ENCODE data around the gene STIP1. TPM values are rescaled to one million over a fixed set of nuclear protein-coding genes. Genes with fewer than 3 reads are reported as not detected.
A peak's percentile ranks its signal among the peaks of the same experiment; 100 is the strongest.

STIP1 gene
- total and polyA plus RNA-seq, 5 experiments from 2014 or later, result 59.4 to 132 (median 110) TPM

GRCh38 chr11:64251016-64251752 lies 65.2 kb downstream of the STIP1 start, which contains the start of gene PLCB3:
TSS of gene PLCB3 (plus strand) at chr11:64251530. CDS start at chr11:64251650, 120 bp downstream.
- peak within 1 kb of the TSS; percentile 83 to 93 (median 87) for H3K4me3 Mint-ChIP-seq
- peak in 9 of 10 donors; percentile 47 to 76 (median 66) for DNase-seq
- no peaks in the 10 kb centered on the region for H3K27me3 Mint-ChIP-seq
- peaks cover 12 to 33% (median 27%) of the 10 kb centered on the region in 4 donors for H3K4me1 Mint-ChIP-seq
- H3K36me3 Mint-ChIP-seq, result no peaks in the 10 kb centered on the region
- peak; percentile 59 to 60 for ATAC-seq
- H3K9me3 Mint-ChIP-seq, result no peaks in the 10 kb centered on the region
- H3K27ac Mint-ChIP-seq, result peak within 1 kb of the TSS in 9 of 10 donors; percentile 32 to 89 (median 76)
- POLR2A ChIA-PET, result interaction anchor here (1.0 to 13.8 kb wide), 11 partner anchors 8 to 66 kb away, joined by 3 to 176 read pairs (median 5); partner anchors contain the start of genes DNAJC4, FERMT3, FKBP2 and NUDT22

- peak overlapping the region; percentile 82 to 93 (median 86) for H3K4me3 Mint-ChIP-seq
- POLR2A ChIA-PET, result interaction anchor here (0.8 to 13.8 kb wide), 8 partner anchors 9 to 66 kb away, joined by 3 to 176 read pairs (median 8); partner anchors contain the start of genes DNAJC4, FERMT3, FKBP2 and NUDT22
- H3K27me3 Mint-ChIP-seq, result no peaks in the 10 kb centered on the region
- H3K4me1 Mint-ChIP-seq, result peaks cover 12 to 33% (median 27%) of the 10 kb centered on the region in 4 donors
- DNase-seq, result no peak
- H3K9me3 Mint-ChIP-seq, result no peaks in the 10 kb centered on the region
- H3K36me3 Mint-ChIP-seq, result peaks cover 0 to 2% (median 0%) of the 10 kb centered on the region in 3 donors
- no peak for ATAC-seq
- peak overlapping the region in 7 of 10 donors; percentile 32 to 86 (median 76) for H3K27ac Mint-ChIP-seq
Measured at GRCh38 chr11:64251753-64252002, 65.7 kb downstream of the STIP1 start.

DNA sequence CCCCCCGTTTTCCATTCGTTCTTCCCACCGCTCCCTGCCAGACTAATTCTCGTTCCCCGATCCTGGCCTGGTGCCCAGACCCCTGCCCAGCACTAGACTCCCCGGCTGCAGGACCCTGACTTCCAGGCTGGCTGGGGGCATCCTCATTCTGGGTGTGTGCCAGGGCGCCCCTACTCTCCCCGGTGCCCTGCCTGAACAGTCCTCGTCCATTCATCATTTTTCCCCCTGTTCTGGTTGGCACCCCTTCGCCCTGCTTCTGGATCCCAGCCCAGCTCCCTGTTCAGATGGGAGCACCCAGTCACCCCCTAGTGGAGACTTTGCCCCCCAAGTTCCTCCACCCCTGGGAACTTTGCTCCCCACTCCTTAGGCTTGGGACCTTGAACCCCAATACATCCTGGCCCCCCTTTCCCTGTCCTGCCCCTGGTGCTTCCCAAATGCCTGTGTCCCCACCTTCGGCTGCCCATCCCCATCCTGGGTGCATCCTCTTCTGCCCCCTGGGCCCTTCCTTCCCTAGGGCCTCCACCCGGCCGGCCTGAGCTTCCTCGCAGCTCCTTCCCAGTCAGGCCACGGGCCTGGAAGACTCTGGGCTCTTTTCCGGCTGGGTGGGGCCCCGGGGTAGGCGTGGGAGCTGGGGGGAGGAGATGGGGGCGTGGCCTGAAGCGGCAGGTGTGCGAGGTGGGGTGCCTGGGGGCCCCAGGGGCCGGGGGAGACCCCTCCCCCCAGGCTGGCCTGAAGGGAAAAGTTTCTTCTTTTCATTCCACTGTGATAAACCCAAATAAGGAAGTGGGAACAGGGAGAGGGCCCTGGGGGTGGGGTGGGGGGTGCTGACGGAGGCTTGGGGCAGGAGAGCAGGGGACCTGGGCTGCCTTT lies 66.3 kb downstream of the STIP1 start:
- Mint-ChIP-seq H3K27me3 (no peaks in the 10 kb centered on the region), H3K4me1 (peaks cover 9 to 30% (median 23%) of the 10 kb centered on the region in 4 donors), H3K4me3 (peak overlapping the region; percentile 82 to 93 (median 86)), H3K36me3 (peaks cover 0 to 2% (median 0%) of the 10 kb centered on the region in 3 donors), H3K27ac (peak overlapping the region in 9 of 10 donors; percentile 32 to 86 (median 76)), H3K9me3 (no peaks in the 10 kb centered on the region)
- DNase-seq (peak in 1 of 10 donors; percentile 29), ATAC-seq (peak; percentile 7 to 9)
- POLR2A ChIA-PET, result interaction anchor here (0.8 to 13.8 kb wide), 9 partner anchors 9 to 65 kb away, joined by 3 to 176 read pairs (median 5); partner anchors contain the start of genes DNAJC4, FERMT3, FKBP2 and NUDT22

- H3K27me3 Mint-ChIP-seq, result no peaks in the 10 kb centered on the region
- DNase-seq (no peak), ATAC-seq (no peak)
- H3K36me3 Mint-ChIP-seq, result peaks cover 0 to 7% (median 0%) of the 10 kb centered on the region in 3 donors
- H3K9me3 Mint-ChIP-seq, result no peaks in the 10 kb centered on the region
- H3K4me1 Mint-ChIP-seq, result peaks cover 9 to 26% (median 17%) of the 10 kb centered on the region in 4 donors
- peak overlapping the region in 8 of 10 donors; percentile 12 to 93 (median 38) for H3K4me3 Mint-ChIP-seq
- H3K27ac Mint-ChIP-seq, result no peak overlapping the region
- POLR2A ChIA-PET, result interaction anchor here (1.5 to 13.8 kb wide), 5 partner anchors 10 to 47 kb away, joined by 5 to 176 read pairs (median 11); partner anchors contain the start of genes FERMT3 and FKBP2
Measured at GRCh38 chr11:64253043-64253442, 67.1 kb downstream of the STIP1 start.

DNA sequence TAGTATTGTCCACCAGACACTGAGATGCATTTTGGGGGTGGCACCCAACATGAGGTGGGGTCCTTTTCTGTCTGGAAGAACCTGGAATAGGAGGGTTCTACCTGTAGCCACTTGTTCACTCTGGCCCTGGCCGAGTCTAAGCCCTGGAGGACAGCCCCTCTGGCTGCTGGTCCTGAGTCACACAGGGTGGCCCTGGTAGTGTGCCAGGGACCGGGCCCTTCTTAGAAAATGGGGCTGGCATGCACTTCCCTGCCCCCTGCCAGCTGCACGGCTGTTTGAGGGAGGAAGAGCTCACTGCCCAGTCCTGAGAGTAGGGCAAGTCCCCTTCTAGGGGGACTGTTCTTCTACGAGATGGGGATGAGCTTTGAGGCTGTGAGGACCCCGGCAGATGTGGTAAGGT lies 67.5 kb downstream of the STIP1 start:
- H3K4me3 Mint-ChIP-seq, result peak overlapping the region in 7 of 10 donors; percentile 1 to 50 (median 37)

More for the DNA sequence above, 67.5 kb downstream of the STIP1 start:
- ATAC-seq, result no peak
- DNase-seq, result no peak
- H3K27ac Mint-ChIP-seq, result no peak overlapping the region
- H3K9me3 Mint-ChIP-seq, result no peaks in the 10 kb centered on the region
- peaks cover 9 to 24% (median 16%) of the 10 kb centered on the region in 4 donors for H3K4me1 Mint-ChIP-seq
- H3K27me3 Mint-ChIP-seq, result no peaks in the 10 kb centered on the region
- H3K36me3 Mint-ChIP-seq, result peaks cover 0 to 7% (median 0%) of the 10 kb centered on the region in 3 donors
- POLR2A ChIA-PET, result interaction anchor here (1.0 to 1.7 kb wide), 3 partner anchors 8 to 16 kb away, joined by 4 to 7 read pairs (median 6); no protein-coding TSS in a partner anchor

Other genes with a start within 250 kb of the STIP1 start
- gene NAA40, start 247.2 kb upstream of the STIP1 start, total RNA-seq, result 10 to 100 TPM; 24.2 to 28.0 TPM
- 10 to 100 TPM in 2 of 3 donors, 1 to 10 TPM in 1; 6.2 to 14.6 (median 11.7) TPM for gene NAA40, start 247.2 kb upstream of the STIP1 start, polyA plus RNA-seq
- 10 to 100 TPM; 94.9 to 95.2 TPM for gene COX8A, start 211.6 kb upstream of the STIP1 start, total RNA-seq
- 100 to 1,000 TPM; 319 to 428 (median 392) TPM for gene COX8A, start 211.6 kb upstream of the STIP1 start, polyA plus RNA-seq
- gene OTUB1, start 199.7 kb upstream of the STIP1 start, total RNA-seq, result 10 to 100 TPM; 69.6 to 75.8 TPM
- gene OTUB1, start 199.7 kb upstream of the STIP1 start, polyA plus RNA-seq, result 100 to 1,000 TPM; 109 to 121 (median 115) TPM
- gene FLRT1, start 150.2 kb upstream of the STIP1 start, total RNA-seq, result not detected
- gene FLRT1, start 150.2 kb upstream of the STIP1 start, polyA plus RNA-seq, result not detected
- gene MACROD1, start 20.1 kb upstream of the STIP1 start, total RNA-seq, result 10 to 100 TPM; 10.8 to 14.4 TPM
- 10 to 100 TPM in 2 of 3 donors, 1 to 10 TPM in 1; 7.3 to 14.4 (median 10.7) TPM for gene MACROD1, start 20.1 kb upstream of the STIP1 start, polyA plus RNA-seq
- 100 to 1,000 TPM; 104 to 108 TPM for gene FERMT3, start 20.6 kb downstream of the STIP1 start, total RNA-seq
- gene FERMT3, start 20.6 kb downstream of the STIP1 start, polyA plus RNA-seq, result 100 to 1,000 TPM; 125 to 149 (median 129) TPM
- gene TRPT1, start 40.0 kb downstream of the STIP1 start, total RNA-seq, result 10 to 100 TPM; 40.2 to 41.0 TPM
- 10 to 100 TPM; 47.2 to 54.2 (median 51.4) TPM for gene TRPT1, start 40.0 kb downstream of the STIP1 start, polyA plus RNA-seq
- gene NUDT22, start 40.1 kb downstream of the STIP1 start, total RNA-seq, result 10 to 100 TPM; 77.1 to 83.8 TPM
- 10 to 100 TPM; 43.4 to 50.4 (median 48.2) TPM for gene NUDT22, start 40.1 kb downstream of the STIP1 start, polyA plus RNA-seq
- 10 to 100 TPM; 54.9 to 56.2 TPM for gene DNAJC4, start 44.4 kb downstream of the STIP1 start, total RNA-seq
- gene DNAJC4, start 44.4 kb downstream of the STIP1 start, polyA plus RNA-seq, result 10 to 100 TPM; 21.5 to 33.2 (median 30.9) TPM
- gene VEGFB, start 48.4 kb downstream of the STIP1 start, total RNA-seq, result 10 to 100 TPM; 59.7 to 62.1 TPM
- 10 to 100 TPM; 11.2 to 28.1 (median 16.9) TPM for gene VEGFB, start 48.4 kb downstream of the STIP1 start, polyA plus RNA-seq
- gene FKBP2, start 54.9 kb downstream of the STIP1 start, total RNA-seq, result 10 to 100 TPM; 24.1 to 28.9 TPM
- 10 to 100 TPM; 84.9 to 91.8 (median 85.5) TPM for gene FKBP2, start 54.9 kb downstream of the STIP1 start, polyA plus RNA-seq
- gene PPP1R14B, start 60.8 kb downstream of the STIP1 start, total RNA-seq, result 10 to 100 TPM; 39.1 to 45.5 TPM
- 10 to 100 TPM; 22.4 to 50.6 (median 45.4) TPM for gene PPP1R14B, start 60.8 kb downstream of the STIP1 start, polyA plus RNA-seq
- gene PLCB3, start 65.4 kb downstream of the STIP1 start, total RNA-seq, result 1 to 10 TPM; 8.1 to 8.8 TPM
- gene PLCB3, start 65.4 kb downstream of the STIP1 start, polyA plus RNA-seq, result under 1 TPM; 0.20 to 0.51 (median 0.35) TPM
- 10 to 100 TPM; 13.7 to 18.5 TPM for gene BAD, start 98.5 kb downstream of the STIP1 start, total RNA-seq
- gene BAD, start 98.5 kb downstream of the STIP1 start, polyA plus RNA-seq, result 10 to 100 TPM; 39.1 to 44.8 (median 39.9) TPM
- gene GPR137, start 99.7 kb downstream of the STIP1 start, total RNA-seq, result 10 to 100 TPM; 33.0 to 33.3 TPM
- gene GPR137, start 99.7 kb downstream of the STIP1 start, polyA plus RNA-seq, result 1 to 10 TPM; 4.8 to 6.9 (median 6.4) TPM
- not detected for gene KCNK4, start 105.1 kb downstream of the STIP1 start, total RNA-seq
- not detected for gene KCNK4, start 105.1 kb downstream of the STIP1 start, polyA plus RNA-seq
- gene CATSPERZ, start 114.2 kb downstream of the STIP1 start, total RNA-seq, result not detected
- not detected for gene CATSPERZ, start 114.2 kb downstream of the STIP1 start, polyA plus RNA-seq
- 10 to 100 TPM; 19.9 to 24.9 TPM for gene ESRRA, start 119.4 kb downstream of the STIP1 start, total RNA-seq
- gene ESRRA, start 119.4 kb downstream of the STIP1 start, polyA plus RNA-seq, result 1 to 10 TPM; 3.5 to 9.1 (median 4.8) TPM
- gene TRMT112, start 131.4 kb downstream of the STIP1 start, total RNA-seq, result 100 to 1,000 TPM; 159 to 162 TPM
- gene TRMT112, start 131.4 kb downstream of the STIP1 start, polyA plus RNA-seq, result 100 to 1,000 TPM; 509 to 524 (median 515) TPM
- gene PRDX5, start 131.9 kb downstream of the STIP1 start, total RNA-seq, result 10 to 100 TPM; 47.5 to 51.5 TPM
- gene PRDX5, start 131.9 kb downstream of the STIP1 start, polyA plus RNA-seq, result 100 to 1,000 TPM; 186 to 239 (median 206) TPM
- gene CCDC88B, start 154.0 kb downstream of the STIP1 start, total RNA-seq, result 100 to 1,000 TPM; 112 to 119 TPM
- 10 to 100 TPM; 10.4 to 37.0 (median 19.2) TPM for gene CCDC88B, start 154.0 kb downstream of the STIP1 start, polyA plus RNA-seq
- gene RPS6KA4, start 173.0 kb downstream of the STIP1 start, total RNA-seq, result 10 to 100 TPM; 21.0 to 23.3 TPM
- gene RPS6KA4, start 173.0 kb downstream of the STIP1 start, polyA plus RNA-seq, result 1 to 10 TPM; 4.3 to 5.1 (median 5.1) TPM

Measured in naive thymus-derived CD8-positive, alpha-beta T cell (primary cell).